Mucosa of descending colon (tissue), 3 donors: Measurements from ENCODE around the gene EOLA1. TPM values are rescaled to one million over a fixed set of nuclear protein-coding genes. Genes with fewer than 3 reads are reported as not detected.
A peak's percentile ranks its signal among the peaks of the same experiment; 100 is the strongest.
"Not testable (repeated sequence)": the region's sequence is repeated elsewhere in the genome, so short reads cannot be mapped to it uniquely, and the experiment has no call there.

Experiments
- ATAC-seq: fragments of 200-7000 bp; cut with Tn5 transposase; one replicate; pipeline ENCODE4 v1.9.1; 2020; ENCODE audit warnings: mild to moderate bottlenecking, moderate library complexity
- DNase-seq, 3 donors: peaks; one replicate each; pipeline ENCODE4 v3.0.0-alpha.2; 2020
- H3K36me3 ChIP-seq: fragments of 200-600 bp; one replicate; pipeline ENCODE4 v1.8.0; 2021; ENCODE audit warnings: low read depth, mild to moderate bottlenecking
- H3K4me1 ChIP-seq: fragments of 200-600 bp; one replicate; pipeline ENCODE4 v1.8.0; 2021; ENCODE audit warnings: low read depth, mild to moderate bottlenecking
- H3K4me3 ChIP-seq: fragments of 200-600 bp; one replicate; pipeline ENCODE4 v1.8.0; 2021; ENCODE audit warnings: mild to moderate bottlenecking
- H3K9me3 ChIP-seq: fragments of 200-600 bp; one replicate; pipeline ENCODE4 v1.8.0; 2021; ENCODE audit warnings: mild to moderate bottlenecking
- CTCF ChIP-seq: fragments of 200-600 bp; IDR thresholded peaks from one replicate; pipeline ENCODE4 v1.8.0; 2022; ENCODE audit warnings: antibody characterized with exemption, mild to moderate bottlenecking
- intact Hi-C, 2 donors: fragments of 100-400 bp; cut with DNase I in 1 of 2; cut with micrococcal nuclease in 1 of 2; formaldehyde crosslinking; loops; one replicate each; pipeline versions ENCODE4 v1.11.0 to v1.11.1; 2022; cut with DNase I, micrococcal nuclease
- total RNA-seq, 3 donors: library from RNA; stranded (reverse); fragmentation: NEBNext Ultra II Directional in 2 of 3; extraction: Animal tissue kit (Norgen Biotek cat#: 25700) in 2 of 3; gene quantifications; one replicate each; pipeline versions ENCODE4 v1.2.1 to v1.2.4, GENCODE V29; 2021 to 2023
- donor health status: DM: no; HTN: no; CAD: no; lungs with moderate emphysema.
- donor health status: DM: no; HTN: no; CAD: no.
- donor health status: DM: no; HTN: yes; CAD: no.

Gene EOLA1
- total RNA-seq, 3 donors from 2014 or later: 29.1 to 36.9 (median 34.0) TPM

DNA sequence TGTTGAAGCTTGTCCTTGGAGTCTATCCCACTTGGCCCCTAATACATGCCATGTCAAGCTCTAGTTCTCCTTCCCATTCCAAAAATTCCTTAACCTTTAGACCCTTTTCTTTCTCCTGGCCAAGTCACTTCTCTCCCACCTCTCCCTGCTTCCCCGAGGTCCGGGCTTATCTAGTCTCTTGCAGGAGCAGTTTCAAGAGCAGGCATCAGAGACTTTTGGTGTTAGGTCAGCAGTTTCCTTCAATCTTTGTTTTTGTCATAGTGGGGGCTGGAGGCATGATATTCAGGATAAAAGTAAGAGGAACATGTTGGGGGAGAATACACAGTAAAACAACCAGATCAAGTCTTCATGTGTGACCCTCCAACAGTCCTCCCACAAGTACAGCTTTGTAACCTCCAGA lies 24.2 kb upstream of the EOLA1 start:
- DNase-seq: no peak
- H3K4me3 ChIP-seq: no peak overlapping the region
- intact Hi-C loops: no loop called here
- H3K36me3 ChIP-seq: no peaks in the 10 kb centered on the region
- no peak for ATAC-seq
- no peaks in the 10 kb centered on the region for H3K4me1 ChIP-seq
- no peaks in the 10 kb centered on the region for H3K9me3 ChIP-seq
- no peak for TF ChIP-seq CTCF

- no peaks in the 10 kb centered on the region for H3K4me1 ChIP-seq
- no peak overlapping the region for H3K4me3 ChIP-seq
- no peaks in the 10 kb centered on the region for H3K36me3 ChIP-seq
- TF ChIP-seq CTCF: no peak
- DNase-seq (no peak), ATAC-seq (no peak)
- no peaks in the 10 kb centered on the region for H3K9me3 ChIP-seq
- intact Hi-C loops: no loop called here
These were observed 23.5 kb upstream of the EOLA1 start for GRCh38 chrX:149517308-149517707.

DNA sequence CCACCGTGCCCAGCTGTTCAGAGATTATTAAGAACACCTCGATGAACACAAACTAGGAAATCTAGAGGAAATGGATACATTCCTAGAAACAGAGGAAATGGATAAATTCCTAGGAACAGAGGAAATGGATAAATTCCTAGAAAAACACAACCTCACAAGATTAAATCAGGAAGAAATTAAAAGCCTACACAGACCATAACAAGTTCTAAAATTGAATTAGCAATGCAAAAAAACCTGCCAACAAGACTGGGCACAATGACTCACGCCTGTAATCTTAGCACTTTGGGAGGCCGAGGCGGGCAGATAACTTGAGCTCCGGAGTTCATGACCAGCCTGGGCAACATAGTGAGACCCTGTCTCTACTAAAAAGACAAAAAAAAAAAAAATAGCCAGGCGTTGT lies 22.6 kb upstream of the EOLA1 start:
- H3K4me3 ChIP-seq: no peak overlapping the region
- H3K4me1 ChIP-seq: peaks cover 2% of the 10 kb centered on the region
- TF ChIP-seq CTCF: no peak
- intact Hi-C loops: no loop called here
- ATAC-seq (no peak), DNase-seq (no peak)
- no peaks in the 10 kb centered on the region for H3K9me3 ChIP-seq
- no peaks in the 10 kb centered on the region for H3K36me3 ChIP-seq

- H3K36me3 ChIP-seq, H3K4me1 ChIP-seq, intact Hi-C loops, H3K4me3 ChIP-seq, DNase-seq, H3K9me3 ChIP-seq, ATAC-seq: not testable (repeated sequence)
These were observed 20.1 kb upstream of the EOLA1 start for GRCh38 chrX:149520636-149521277.

- intact Hi-C loops: no loop called here
- no peak for ATAC-seq
These were observed 19.4 kb upstream of the EOLA1 start for GRCh38 chrX:149521438-149521837.

DNA sequence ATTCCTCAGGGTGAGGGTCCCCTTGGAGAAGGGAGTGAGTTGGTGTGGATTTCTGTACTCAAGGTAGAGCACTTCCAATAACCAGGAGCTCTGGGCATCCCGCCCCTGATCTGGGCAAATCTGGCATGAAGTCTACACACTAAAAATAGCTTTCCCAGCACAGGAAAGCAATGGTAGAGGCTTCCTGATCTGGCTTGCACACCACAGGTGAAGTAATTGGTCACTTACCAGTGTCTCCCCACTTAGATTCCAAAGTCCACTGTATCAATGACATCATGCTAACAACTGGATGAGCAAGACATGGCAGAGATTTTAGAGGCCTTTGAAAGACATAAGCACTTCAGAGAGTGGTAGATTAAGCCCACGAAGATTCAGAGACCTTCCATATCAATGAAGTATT lies 17.9 kb upstream of the EOLA1 start:
- ATAC-seq (peak; percentile 67), DNase-seq (peak in 1 of 3 donors; percentile 17)
- no peak for TF ChIP-seq CTCF
- intact Hi-C loops: no loop called here
- Histone ChIP-seq H3K9me3 (no peaks in the 10 kb centered on the region), H3K4me3 (no peak overlapping the region), H3K4me1 (peaks cover 2% of the 10 kb centered on the region), H3K36me3 (no peaks in the 10 kb centered on the region)

More at GRCh38 chrX:149521438-149521837, 19.4 kb upstream of the EOLA1 start:
- H3K4me1 ChIP-seq: peaks cover 2% of the 10 kb centered on the region
- no peak overlapping the region for H3K4me3 ChIP-seq
- TF ChIP-seq CTCF: no peak
- H3K36me3 ChIP-seq: no peaks in the 10 kb centered on the region
- H3K9me3 ChIP-seq: no peaks in the 10 kb centered on the region
- DNase-seq: no peak

DNA sequence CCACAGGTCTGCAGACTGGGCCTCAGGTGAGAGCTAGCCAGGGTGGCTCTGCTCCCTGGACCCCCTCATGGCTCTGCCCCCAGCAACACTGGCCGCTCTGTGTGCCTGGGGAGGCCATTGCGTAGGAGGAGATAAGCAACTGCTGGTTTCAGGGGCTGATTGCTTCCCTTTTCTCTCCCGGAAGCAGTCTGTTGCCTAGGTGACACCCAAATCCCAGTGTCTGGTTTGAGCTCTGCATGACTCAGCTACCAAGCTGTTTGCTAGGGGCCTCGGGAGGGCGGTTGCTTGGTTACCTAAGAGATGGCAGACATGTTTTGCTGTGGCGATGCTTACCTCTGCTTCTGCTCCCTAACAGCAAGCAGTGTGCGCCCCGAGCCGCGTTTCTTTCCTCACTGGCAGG lies 15.4 kb upstream of the EOLA1 start:
- H3K4me1 ChIP-seq, H3K4me3 ChIP-seq, intact Hi-C loops, H3K9me3 ChIP-seq, H3K36me3 ChIP-seq: not testable (repeated sequence)
- DNase-seq (peak; percentile 19 to 70 (median 36)), ATAC-seq (peak; percentile 82)

DNA sequence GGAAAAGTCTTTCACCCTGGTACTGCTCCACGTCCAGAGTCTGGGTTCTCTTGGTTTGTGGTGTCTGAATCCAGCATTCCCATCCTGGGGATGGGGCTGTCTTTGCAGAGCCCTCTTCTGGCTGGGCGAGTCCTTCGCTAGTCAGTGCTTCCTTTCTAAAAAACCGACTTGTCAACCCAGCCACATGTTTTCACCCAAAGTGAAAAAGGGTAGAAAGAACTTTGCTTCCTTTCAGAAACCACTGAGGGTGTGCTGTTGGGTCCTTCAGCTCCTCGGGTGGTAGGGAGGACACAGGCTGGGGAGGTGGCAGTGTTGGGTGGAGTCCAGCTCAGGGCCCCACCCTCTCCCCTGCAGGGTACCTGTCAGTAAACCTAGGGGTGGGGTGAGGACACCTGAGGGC lies 14.9 kb upstream of the EOLA1 start:
- peak; percentile 49 for ATAC-seq
- H3K9me3 ChIP-seq, DNase-seq, intact Hi-C loops, H3K36me3 ChIP-seq, H3K4me3 ChIP-seq, H3K4me1 ChIP-seq: not testable (repeated sequence)

GRCh38 chrX:149526318-149527033 lies 14.3 kb upstream of the EOLA1 start:
- H3K36me3 ChIP-seq, H3K4me3 ChIP-seq, ATAC-seq, H3K4me1 ChIP-seq, intact Hi-C loops, H3K9me3 ChIP-seq, DNase-seq: not testable (repeated sequence)
